ENCODE measurements around the gene SRRM1. TPM values are rescaled to one million over a fixed set of nuclear protein-coding genes. Genes with fewer than 3 reads are reported as not detected.

The SRRM1 gene, protein sequence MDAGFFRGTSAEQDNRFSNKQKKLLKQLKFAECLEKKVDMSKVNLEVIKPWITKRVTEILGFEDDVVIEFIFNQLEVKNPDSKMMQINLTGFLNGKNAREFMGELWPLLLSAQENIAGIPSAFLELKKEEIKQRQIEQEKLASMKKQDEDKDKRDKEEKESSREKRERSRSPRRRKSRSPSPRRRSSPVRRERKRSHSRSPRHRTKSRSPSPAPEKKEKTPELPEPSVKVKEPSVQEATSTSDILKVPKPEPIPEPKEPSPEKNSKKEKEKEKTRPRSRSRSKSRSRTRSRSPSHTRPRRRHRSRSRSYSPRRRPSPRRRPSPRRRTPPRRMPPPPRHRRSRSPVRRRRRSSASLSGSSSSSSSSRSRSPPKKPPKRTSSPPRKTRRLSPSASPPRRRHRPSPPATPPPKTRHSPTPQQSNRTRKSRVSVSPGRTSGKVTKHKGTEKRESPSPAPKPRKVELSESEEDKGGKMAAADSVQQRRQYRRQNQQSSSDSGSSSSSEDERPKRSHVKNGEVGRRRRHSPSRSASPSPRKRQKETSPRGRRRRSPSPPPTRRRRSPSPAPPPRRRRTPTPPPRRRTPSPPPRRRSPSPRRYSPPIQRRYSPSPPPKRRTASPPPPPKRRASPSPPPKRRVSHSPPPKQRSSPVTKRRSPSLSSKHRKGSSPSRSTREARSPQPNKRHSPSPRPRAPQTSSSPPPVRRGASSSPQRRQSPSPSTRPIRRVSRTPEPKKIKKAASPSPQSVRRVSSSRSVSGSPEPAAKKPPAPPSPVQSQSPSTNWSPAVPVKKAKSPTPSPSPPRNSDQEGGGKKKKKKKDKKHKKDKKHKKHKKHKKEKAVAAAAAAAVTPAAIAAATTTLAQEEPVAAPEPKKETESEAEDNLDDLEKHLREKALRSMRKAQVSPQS
- 74.3 and 108 TPM in 2 replicates for total RNA-seq (ENCODE audit: low replicate concordance)

DNA sequence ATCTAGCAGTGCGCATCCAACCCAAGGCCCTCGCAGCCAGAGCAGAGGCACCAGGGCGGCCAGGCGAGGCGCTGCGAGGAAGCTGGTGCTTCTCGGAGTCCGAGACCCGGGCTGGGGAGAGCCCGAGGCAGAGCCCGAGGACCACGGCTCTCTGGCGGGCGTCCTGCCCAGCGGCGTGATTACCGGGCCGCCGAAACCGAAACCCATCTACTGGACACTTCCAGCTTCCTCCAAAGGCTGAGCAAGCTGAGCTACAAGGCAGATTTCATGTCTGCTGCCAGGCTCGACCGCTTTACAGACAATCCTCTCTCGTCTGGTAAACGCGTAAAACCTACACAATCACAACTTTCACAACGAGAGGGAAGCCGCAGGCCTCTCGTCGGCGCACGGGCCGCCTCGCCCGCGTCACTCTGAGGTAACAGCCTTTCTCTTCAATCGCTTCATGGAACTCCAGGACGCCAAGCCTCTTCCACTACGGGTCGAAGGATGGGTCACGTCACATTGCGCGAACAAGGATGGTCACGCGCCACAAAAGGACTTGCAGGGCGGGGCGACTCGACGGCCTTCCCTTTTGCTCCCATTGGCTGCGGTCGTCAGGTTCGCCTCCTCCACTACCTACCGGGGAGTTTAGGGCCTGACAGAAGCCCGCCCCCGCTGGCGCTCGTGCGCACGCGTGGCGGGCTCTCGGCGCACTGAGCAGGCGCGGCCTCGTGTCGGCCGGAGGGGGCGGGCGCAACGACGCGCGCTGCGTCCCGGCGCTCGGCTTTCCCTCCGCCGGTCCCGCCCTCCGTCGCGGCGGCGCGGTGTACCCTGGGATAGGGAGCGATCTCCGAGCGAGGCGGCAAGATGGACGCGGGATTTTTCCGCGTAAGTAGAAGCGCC lies at the start of gene SRRM1:
TSS of gene SRRM1 (plus strand) at position 822 of the 882 bp plus-strand sequence. CDS start at position 847, 25 bp downstream.
- TF ChIP-seq, protein P1, sequence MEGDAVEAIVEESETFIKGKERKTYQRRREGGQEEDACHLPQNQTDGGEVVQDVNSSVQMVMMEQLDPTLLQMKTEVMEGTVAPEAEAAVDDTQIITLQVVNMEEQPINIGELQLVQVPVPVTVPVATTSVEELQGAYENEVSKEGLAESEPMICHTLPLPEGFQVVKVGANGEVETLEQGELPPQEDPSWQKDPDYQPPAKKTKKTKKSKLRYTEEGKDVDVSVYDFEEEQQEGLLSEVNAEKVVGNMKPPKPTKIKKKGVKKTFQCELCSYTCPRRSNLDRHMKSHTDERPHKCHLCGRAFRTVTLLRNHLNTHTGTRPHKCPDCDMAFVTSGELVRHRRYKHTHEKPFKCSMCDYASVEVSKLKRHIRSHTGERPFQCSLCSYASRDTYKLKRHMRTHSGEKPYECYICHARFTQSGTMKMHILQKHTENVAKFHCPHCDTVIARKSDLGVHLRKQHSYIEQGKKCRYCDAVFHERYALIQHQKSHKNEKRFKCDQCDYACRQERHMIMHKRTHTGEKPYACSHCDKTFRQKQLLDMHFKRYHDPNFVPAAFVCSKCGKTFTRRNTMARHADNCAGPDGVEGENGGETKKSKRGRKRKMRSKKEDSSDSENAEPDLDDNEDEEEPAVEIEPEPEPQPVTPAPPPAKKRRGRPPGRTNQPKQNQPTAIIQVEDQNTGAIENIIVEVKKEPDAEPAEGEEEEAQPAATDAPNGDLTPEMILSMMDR (IDR thresholded peaks at IDR 0.05; ENCODE audit: insufficient read depth, low read length), result no peak
- DNase-seq (ENCODE audit: low read depth), result peak; percentile 100
- H3K4me3 ChIP-seq (ENCODE audit: low read depth, low read length), result peak within 1 kb of the TSS; percentile 97

DNA sequence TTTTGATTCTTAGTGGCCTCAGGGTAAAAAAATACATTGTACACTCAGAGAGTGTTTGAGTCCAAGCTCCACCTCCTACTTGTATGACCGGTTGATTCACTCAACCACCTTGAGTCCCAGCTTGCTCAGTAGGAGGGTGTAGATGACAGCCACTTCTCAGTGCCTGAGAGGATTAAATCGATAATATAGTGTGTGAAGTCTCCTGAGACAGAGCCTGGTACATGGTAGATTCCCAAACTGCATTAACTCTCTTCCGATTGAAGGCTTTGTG lies 48.8 kb upstream of the SRRM1 start:
- TF ChIP-seq, protein P1 (IDR thresholded peaks at IDR 0.05; ENCODE audit: insufficient read depth, low read length), result no peak
- H3K4me3 ChIP-seq (ENCODE audit: low read depth, low read length), result no peak overlapping the region
- DNase-seq (ENCODE audit: low read depth), result no peak

DNA sequence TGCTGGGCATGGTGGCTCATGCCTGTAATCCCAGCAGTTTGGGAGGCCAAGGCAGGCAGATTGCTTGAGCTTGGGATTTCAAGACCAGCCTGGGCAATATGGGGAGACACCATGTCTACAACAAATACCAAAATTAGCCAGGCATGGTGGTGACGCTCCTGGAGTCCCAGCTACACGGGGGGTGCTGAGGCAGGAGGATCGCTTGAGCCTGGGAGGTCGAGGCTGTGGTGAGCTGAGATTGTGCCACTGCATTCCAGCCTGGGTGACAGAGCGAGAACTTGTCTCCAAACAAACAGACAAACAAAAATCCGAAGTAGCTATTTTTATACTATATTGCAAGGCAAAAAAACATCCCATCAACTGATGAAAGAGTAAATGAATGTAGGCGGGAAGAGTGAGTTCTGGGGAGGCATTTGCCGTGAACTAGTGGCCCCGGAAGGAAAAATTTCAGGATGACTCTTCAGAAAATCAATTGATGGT lies 46.7 kb upstream of the SRRM1 start:
- no peak overlapping the region for H3K4me3 ChIP-seq (ENCODE audit: low read depth, low read length)
- DNase-seq (ENCODE audit: low read depth), result no peak
- TF ChIP-seq, protein P1 (IDR thresholded peaks at IDR 0.05; ENCODE audit: insufficient read depth, low read length), result no peak

DNA sequence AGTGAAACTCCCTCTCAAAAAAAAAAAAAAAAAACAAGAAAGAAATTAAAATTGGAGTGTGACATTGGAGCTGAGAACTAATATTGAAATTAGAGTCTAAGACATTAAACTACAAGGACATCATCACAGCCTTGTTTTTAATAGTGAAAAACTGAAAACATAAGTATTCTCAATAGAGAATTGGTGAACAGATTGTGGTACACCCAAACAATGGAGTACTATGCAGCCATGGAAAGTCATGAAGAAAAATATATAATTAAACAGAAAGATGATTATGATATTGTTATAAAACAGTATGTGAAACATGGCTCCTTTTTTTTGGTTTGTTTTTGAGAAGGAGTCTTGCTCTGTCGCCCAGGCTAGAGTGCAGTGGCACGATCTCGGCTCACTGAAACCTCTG lies 43.8 kb upstream of the SRRM1 start:
- no peak overlapping the region for H3K4me3 ChIP-seq (ENCODE audit: low read depth, low read length)
- DNase-seq (ENCODE audit: low read depth), result no peak

DNA sequence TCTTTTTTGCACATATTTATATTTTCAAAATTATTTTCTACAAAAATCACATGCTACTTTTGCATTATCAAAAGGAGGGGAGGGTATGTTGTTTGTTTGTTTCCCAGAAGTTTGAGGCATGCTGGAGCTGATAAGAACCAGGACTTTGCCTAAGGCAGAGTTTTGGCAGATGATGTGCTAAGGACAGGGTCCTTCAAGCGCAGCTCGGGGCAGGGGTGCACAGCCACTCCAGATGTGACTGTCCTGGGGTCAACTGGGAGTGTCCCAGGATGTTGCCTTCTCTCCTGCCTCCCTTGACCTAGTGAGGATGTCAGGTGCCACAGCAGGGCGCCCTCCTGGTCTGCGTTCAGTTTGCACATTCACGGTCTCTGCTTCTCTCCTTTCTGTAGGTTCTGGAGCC lies 42.6 kb upstream of the SRRM1 start:
- no peak for DNase-seq (ENCODE audit: low read depth)
- TF ChIP-seq, protein P1 (IDR thresholded peaks at IDR 0.05; ENCODE audit: insufficient read depth, low read length), result no peak
- H3K4me3 ChIP-seq (ENCODE audit: low read depth, low read length), result no peak overlapping the region

More for the DNA sequence above, 43.8 kb upstream of the SRRM1 start:
- TF ChIP-seq, protein P1 (IDR thresholded peaks at IDR 0.05; ENCODE audit: insufficient read depth, low read length), result no peak
